K562 (cell line): ENCODE data around the gene DTYMK. TPM values are rescaled to one million over a fixed set of nuclear protein-coding genes. Genes with fewer than 3 reads are reported as not detected.
A peak's percentile ranks its signal among the peaks of the same experiment; 100 is the strongest.

Source experiments
- ATAC-seq: fragments of 200-7000 bp; cut with Tn5 transposase; 3 replicates; pipeline ENCODE4 v1.9.1; 2020; ENCODE audit warnings: moderate library complexity
- BruUV-seq: library from RNA; stranded (reverse); fragments of 400-500 nt; replicated peaks from 2 replicates; lab custom pipeline; 2021; lab: Mats Ljungman, UMichigan
- CTCF ChIA-PET: fragments of 300-600 bp; formaldehyde crosslinking; extraction: SDS; loops from one replicate; lab custom pipeline; 2021; ENCODE audit warnings: low intra/inter-chr PET ratio; lab: Yijun Ruan, JAX
- POLR2A ChIA-PET: fragments of 300-600, 350-650 bp; sonication (Branson Sonifier 250); formaldehyde crosslinking; extraction: SDS; loops from one replicate; lab custom pipeline; 2021; ENCODE audit warnings: antibody characterized with exemption, inconsistent platforms; lab: Yijun Ruan, JAX
- DNase-seq, 4 experiments: peaks; one replicate each; pipeline versions ENCODE4 v3.0.0 to v3.0.0-alpha.2; 2011 to 2018; ENCODE audit warnings: low spot score in 3 of 4, mixed read lengths in 3 of 4; ENCODE audit errors: extremely low read depth in 1 of 4
- FAIRE-seq: peaks from 2 replicates; lab custom pipeline; 2011; peaks lifted over from hg19 to GRCh38; lab: Jason Lieb, UNC
- H2AFZ ChIP-seq: 2 replicates; pipeline ENCODE4 v1.6.0; 2011; ENCODE audit warnings: low read depth, low read length, control low read depth, inconsistent platforms
- H3K27ac ChIP-seq: fragments of 200-600 bp; 3 replicates; pipeline ENCODE4 v1.8.0; 2011; ENCODE audit warnings: low read depth, mild to moderate bottlenecking, control low read depth, inconsistent platforms, low read length, moderate library complexity, mixed read lengths; ENCODE audit errors: extremely low read depth
- H3K27me3 ChIP-seq, 2 experiments: fragments of 300-600 bp in 1 of 2; 2 replicates in 1 of 2; 3 replicates in 1 of 2; pipeline versions ENCODE4 v1.6.0 to v1.8.0; 2011; ENCODE audit warnings: inconsistent platforms in 2 of 2, low read length in 2 of 2, mild to moderate bottlenecking in 1 of 2, mixed read lengths in 1 of 2, moderate library complexity in 1 of 2; ENCODE audit not compliant: control insufficient read depth in 2 of 2, insufficient read depth in 2 of 2
- H3K36me3 ChIP-seq: fragments of 300-600 bp; 3 replicates; pipeline ENCODE4 v1.8.0; 2011; ENCODE audit warnings: mild to moderate bottlenecking, low read length, inconsistent platforms; ENCODE audit not compliant: control insufficient read depth, insufficient read depth
- H3K4me1 ChIP-seq, 2 experiments: fragments of 200-600 bp in 1 of 2; replicated peaks in 1 of 2; 2 replicates in 1 of 2; 3 replicates in 1 of 2; pipeline versions ENCODE4 v1.5.1 to v1.8.0; 2011; ENCODE audit warnings: inconsistent platforms in 2 of 2, low read length in 2 of 2, mild to moderate bottlenecking in 1 of 2, mixed read lengths in 1 of 2, moderate library complexity in 1 of 2; ENCODE audit not compliant: control insufficient read depth in 2 of 2, insufficient read depth in 2 of 2
- H3K4me2 ChIP-seq: 2 replicates; pipeline ENCODE4 v1.6.1; 2011; ENCODE audit warnings: low read length, control low read depth, inconsistent platforms, mixed read lengths; ENCODE audit not compliant: insufficient read depth
- H3K4me3 ChIP-seq: fragments of 200-600 bp; sonication (generic), shearing (Covaris generic); 2 replicates; pipeline ENCODE4 v1.5.1; 2016; ENCODE audit warnings: control low read depth, inconsistent platforms
- H3K79me2 ChIP-seq: fragments of 200-600 bp; 3 replicates; pipeline ENCODE4 v1.8.0; 2011; ENCODE audit warnings: low read length, inconsistent platforms; ENCODE audit not compliant: control insufficient read depth, insufficient read depth
- H3K9ac ChIP-seq, 2 experiments: 2 replicates each; pipeline versions ENCODE4 v1.6.0 to v1.6.1; 2011; ENCODE audit warnings: low read depth in 2 of 2, low read length in 2 of 2, control low read depth in 1 of 2, inconsistent platforms in 1 of 2, mild to moderate bottlenecking in 1 of 2, mixed read lengths in 1 of 2; ENCODE audit not compliant: insufficient read depth in 1 of 2
- H3K9me1 ChIP-seq: one replicate; pipeline ENCODE4 v1.6.0; 2011; ENCODE audit warnings: inconsistent platforms, mild to moderate bottlenecking, low read length, moderate library complexity; ENCODE audit not compliant: control insufficient read depth, insufficient read depth
- H3K9me3 ChIP-seq: replicated peaks from 2 replicates; pipeline ENCODE4 v1.5.1; 2011; ENCODE audit warnings: low read depth, low read length, inconsistent platforms; ENCODE audit not compliant: control insufficient read depth, insufficient read depth
- H4K20me1 ChIP-seq: replicated peaks from 2 replicates; pipeline ENCODE4 v1.6.1; 2011; ENCODE audit warnings: low read length, inconsistent platforms, mixed read lengths; ENCODE audit not compliant: control insufficient read depth, insufficient read depth
- EWSR1 ChIP-seq: fragments of 450-650 bp; IDR thresholded peaks from 2 replicates; pipeline ENCODE4 v1.6.1; 2018; ENCODE audit warnings: borderline replicate concordance, mild to moderate bottlenecking, low read depth, moderate library complexity; ENCODE audit not compliant: partially characterized antibody
- LEF1 ChIP-seq: fragments of 450-650 bp; IDR thresholded peaks from 2 replicates; pipeline ENCODE4 v1.6.1; 2016; ENCODE audit warnings: mild to moderate bottlenecking
- ZNF316 ChIP-seq: fragments of 450-650 bp; IDR thresholded peaks from 2 replicates; pipeline ENCODE4 v1.6.1; 2016
- WGBS: fragments of 100-300 bp; shearing (Covaris generic); methylation state at CpG from one replicate; pipeline ENCODE4 v1.1.6; 2016; ENCODE audit warnings: low coverage, mixed read lengths; ENCODE audit not compliant: insufficient coverage; ENCODE audit errors: missing lambda C conversion rate; 5-methylcytosine and 5-hydroxymethylcytosine counted together
- in situ Hi-C: fragments of 300-500 bp; cut with MboI; formaldehyde crosslinking; loops from 4 replicates; pipeline ENCODE4 v1.15.0; 2018; ENCODE audit warnings: inconsistent platforms, mixed read lengths
- intact Hi-C: fragments of 100-400 bp; cut with micrococcal nuclease; formaldehyde crosslinking; loops from 2 replicates; pipeline ENCODE4 v1.14.2; 2022
- polyA plus RNA-seq, 8 experiments: library from polyadenylated mRNA; depleted of rRNA in 4 of 8; stranded (reverse) in 5 of 8; unstranded in 3 of 8; fragments of >200 nt; fragmentation: Nextera tagmentation in 2 of 8; fragmentation: Illumina TruSeq in 1 of 8; extraction: Ambion mirVana in 2 of 8; extraction: Trizol in 1 of 8; gene quantifications; 2 replicates each; pipeline versions ENCODE4 v1.2.1 to v1.2.3, GENCODE V29; 2011 to 2014; ENCODE audit warnings: inconsistent platforms in 1 of 8, missing spikeins in 1 of 8
- total RNA-seq, 7 experiments: library from RNA; depleted of rRNA in 6 of 7; stranded (reverse); fragments of >200 nt in 6 of 7; fragmentation: Illumina TruSeq in 2 of 7; extraction: Trizol in 2 of 7; gene quantifications; 2 replicates each; pipeline versions ENCODE4 v1.2.1 to v1.2.3, GENCODE V29; 2011 to 2021; ENCODE audit warnings: low replicate concordance in 1 of 7
- TF ChIP-seq, protein P1 (sequence below): sonication (generic); formaldehyde crosslinking; IDR thresholded peaks from 2 replicates; pipeline ENCODE4 v1.8.1; 2023; ENCODE audit warnings: mild to moderate bottlenecking, missing genetic modification reagents

DTYMK gene
- total and polyA plus RNA-seq, 9 of the 15 experiments (the other 6 are each of a cell fraction or from before 2014, with no cell fraction given): 8.2 to 85.0 (median 47.9) TPM

DNA sequence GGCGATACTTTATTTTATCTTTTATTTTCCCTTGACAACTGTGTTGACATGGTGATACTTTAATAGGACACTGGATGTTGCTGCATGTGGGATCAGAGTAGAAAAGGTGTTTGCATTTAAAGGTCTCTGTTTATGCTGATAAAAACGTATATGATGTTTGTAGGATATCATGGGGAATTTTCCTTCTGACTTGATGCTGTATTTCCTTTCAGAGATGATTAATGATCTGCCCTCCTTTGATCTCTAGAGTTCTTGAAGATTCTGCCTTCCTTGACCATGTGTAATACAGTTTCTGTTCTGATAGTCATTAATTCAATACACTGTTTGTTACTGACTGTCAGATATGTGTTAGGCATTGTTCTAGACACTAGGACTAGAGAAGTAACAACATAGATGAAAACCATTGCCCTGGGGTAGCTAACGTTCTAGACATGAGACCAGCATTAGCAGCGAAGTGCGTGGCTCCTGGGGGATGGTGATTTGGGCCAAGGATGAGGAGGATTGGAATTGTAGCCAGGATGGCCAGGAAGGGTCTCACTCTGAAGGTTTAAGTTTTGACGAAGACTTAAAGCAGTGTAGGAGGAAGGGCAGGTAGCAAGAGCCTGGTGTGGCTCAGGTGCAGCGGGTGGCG, 46.3 kb downstream of the DTYMK start:
- intact Hi-C loops: no loop called here
- Histone ChIP-seq H3K9me3 (no peaks in the 10 kb centered on the region; the same call in 1 of the 2 replicates), H3K9ac (no peak overlapping the region), H4K20me1 (no peaks in the 10 kb centered on the region), H3K79me2 (peaks cover 80% of the 10 kb centered on the region), H3K36me3 (peaks cover 22% of the 10 kb centered on the region; the same call in 2 of the 3 replicates), H3K27me3 (no peaks in the 10 kb centered on the region), H2AFZ (no peak overlapping the region), H3K4me2 (no peak overlapping the region), H3K9me1 (no peaks in the 10 kb centered on the region), H3K4me3 (no peak overlapping the region), H3K27ac (no peak overlapping the region), H3K4me1 (peaks cover 7 to 20% of the 10 kb centered on the region in 2 experiments; a peak in 3 of 5 replicates)
- DNase-seq: no peak
- FAIRE-seq: no peak
- no TSS peak for BruUV-seq
- in situ Hi-C loops: no loop called here
- 89% methylated on average over 8 of the region's 8 CpGs for WGBS
- TF ChIP-seq LEF1 (peak; percentile 72; the same call in 1 of the 2 replicates), EWSR1 (no peak), ZNF316 (no peak)
- TF ChIP-seq, protein P1, sequence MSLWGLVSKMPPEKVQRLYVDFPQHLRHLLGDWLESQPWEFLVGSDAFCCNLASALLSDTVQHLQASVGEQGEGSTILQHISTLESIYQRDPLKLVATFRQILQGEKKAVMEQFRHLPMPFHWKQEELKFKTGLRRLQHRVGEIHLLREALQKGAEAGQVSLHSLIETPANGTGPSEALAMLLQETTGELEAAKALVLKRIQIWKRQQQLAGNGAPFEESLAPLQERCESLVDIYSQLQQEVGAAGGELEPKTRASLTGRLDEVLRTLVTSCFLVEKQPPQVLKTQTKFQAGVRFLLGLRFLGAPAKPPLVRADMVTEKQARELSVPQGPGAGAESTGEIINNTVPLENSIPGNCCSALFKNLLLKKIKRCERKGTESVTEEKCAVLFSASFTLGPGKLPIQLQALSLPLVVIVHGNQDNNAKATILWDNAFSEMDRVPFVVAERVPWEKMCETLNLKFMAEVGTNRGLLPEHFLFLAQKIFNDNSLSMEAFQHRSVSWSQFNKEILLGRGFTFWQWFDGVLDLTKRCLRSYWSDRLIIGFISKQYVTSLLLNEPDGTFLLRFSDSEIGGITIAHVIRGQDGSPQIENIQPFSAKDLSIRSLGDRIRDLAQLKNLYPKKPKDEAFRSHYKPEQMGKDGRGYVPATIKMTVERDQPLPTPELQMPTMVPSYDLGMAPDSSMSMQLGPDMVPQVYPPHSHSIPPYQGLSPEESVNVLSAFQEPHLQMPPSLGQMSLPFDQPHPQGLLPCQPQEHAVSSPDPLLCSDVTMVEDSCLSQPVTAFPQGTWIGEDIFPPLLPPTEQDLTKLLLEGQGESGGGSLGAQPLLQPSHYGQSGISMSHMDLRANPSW (CRISPR knock-in tag): no peak
- CTCF ChIA-PET: no interaction called here
- no peak for ATAC-seq
- POLR2A ChIA-PET: interaction anchor here (0.6 to 1.1 kb wide), 3 partner anchors 14 to 1341 kb away, joined by 3 read pairs; no protein-coding TSS in a partner anchor
